ENCODE data around the gene AFF3. TPM values are rescaled to one million over a fixed set of nuclear protein-coding genes. Genes with fewer than 3 reads are reported as not detected.
"Not testable (repeated sequence)": the region's sequence is repeated elsewhere in the genome, so short reads cannot be mapped to it uniquely, and the experiment has no call there.

The AFF3 gene
- total RNA-seq, 1 donor from 2014 or later, result not detected

DNA sequence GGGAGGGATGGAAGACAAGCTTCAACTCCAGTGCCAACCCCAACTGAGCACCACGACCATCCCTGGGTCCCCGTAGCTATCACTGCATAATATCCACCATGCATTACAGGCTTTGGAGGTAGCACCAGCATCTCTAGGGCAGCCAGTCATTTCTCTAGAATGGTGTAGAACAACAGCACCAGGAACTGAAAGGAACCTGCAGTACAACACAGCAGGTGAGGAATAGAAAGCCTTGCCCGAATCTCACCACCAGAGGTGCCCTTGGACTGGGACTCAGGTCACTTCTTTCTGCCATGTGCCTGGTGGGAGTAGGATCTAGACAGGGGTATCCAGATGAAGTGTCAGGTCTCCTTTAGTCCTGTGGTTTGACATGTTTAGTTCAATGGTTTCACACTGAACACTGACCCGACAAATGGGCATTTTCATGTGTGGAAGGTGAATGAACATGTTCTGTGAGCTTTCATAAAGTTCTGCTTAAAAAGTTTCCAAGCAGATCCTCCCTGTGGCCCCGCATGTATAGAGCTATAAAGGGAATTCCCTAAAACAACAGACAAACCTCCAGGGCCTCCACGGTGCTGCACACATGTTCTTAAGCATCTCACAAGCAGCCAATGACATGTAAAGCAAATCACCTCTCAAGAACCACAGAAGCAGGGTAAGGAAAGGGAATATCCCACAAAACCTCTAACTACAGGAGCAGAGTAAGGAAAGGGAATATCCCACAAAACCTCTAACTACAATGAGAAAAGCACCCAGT is 208.3 kb downstream of the AFF3 start:
- DNase-seq (ENCODE audit: low read depth), result no peak

DNA sequence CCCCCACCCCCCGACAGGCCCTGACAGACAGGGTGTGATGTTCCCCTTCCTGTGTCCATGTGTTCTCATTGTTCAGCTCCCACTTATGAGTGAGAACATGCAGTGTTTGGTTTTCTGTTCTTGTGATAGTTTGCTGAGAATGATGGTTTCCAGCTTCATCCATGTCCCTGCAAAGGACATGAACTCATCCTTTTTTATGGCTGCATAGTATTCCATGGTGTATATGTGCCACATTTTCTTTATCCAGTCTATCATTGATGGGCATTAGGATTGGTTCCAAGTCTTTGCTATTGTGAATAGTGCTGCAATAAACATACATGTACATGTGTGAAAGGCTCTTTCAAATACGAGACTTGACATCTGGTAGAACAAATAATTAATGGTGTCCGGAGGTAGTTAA is 208.9 kb downstream of the AFF3 start:
- DNase-seq (ENCODE audit: low read depth), result not testable (repeated sequence)

- no peak for DNase-seq (ENCODE audit: low read depth)
Observed at GRCh38 chr2:99928470-99929053, 213.8 kb downstream of the AFF3 start.

DNA sequence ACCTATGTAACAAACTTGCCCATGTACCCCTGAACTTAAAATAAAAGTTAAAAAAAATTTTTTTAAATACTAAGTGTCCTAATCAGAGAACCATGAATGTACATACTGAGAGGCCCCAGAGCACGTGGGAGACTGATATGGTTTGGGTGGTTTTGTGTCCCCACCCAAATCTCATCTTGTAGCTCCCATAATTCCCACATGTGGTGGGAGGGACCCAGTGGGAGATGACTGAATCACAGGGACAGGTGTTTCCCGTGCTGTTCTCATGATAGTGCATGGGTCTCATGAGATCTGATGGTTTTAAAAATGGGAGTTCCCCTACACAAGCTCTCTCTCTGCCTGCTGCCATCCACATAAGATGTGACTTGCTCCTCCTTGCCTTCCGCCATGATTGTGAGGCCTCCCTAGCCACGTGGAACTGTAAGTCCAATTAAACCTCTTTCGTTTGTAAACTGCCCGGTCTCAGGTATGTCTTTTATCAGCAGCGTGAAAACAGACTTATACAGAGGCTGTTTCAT is 214.6 kb downstream of the AFF3 start:
- not testable (repeated sequence) for DNase-seq (ENCODE audit: low read depth)

DNA sequence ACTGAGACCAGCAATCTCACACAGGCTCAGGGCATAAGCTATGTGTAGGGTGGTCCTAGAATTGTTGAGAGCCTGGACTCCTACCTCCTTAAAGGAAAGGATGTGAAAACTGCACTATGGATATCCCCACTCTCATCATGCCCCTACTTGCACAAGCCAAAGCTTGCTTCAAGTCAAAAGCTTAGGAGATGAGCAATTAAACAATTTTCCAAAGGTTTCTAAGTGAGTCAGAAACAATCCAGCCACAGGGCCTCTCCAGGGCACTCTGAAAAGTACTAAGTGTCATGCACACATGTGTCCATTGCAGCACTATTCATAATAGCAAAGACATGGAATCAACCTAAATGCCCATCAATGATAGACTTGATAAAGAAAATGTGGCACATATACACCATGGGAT is 215.4 kb downstream of the AFF3 start:
- no peak for DNase-seq (ENCODE audit: low read depth)

GRCh38 chr2:99925960-99926359 is 216.4 kb downstream of the AFF3 start:
- DNase-seq (ENCODE audit: low read depth), result no peak

- DNase-seq (ENCODE audit: low read depth), result no peak
Observed at GRCh38 chr2:99922664-99923063, 219.7 kb downstream of the AFF3 start.

DNA sequence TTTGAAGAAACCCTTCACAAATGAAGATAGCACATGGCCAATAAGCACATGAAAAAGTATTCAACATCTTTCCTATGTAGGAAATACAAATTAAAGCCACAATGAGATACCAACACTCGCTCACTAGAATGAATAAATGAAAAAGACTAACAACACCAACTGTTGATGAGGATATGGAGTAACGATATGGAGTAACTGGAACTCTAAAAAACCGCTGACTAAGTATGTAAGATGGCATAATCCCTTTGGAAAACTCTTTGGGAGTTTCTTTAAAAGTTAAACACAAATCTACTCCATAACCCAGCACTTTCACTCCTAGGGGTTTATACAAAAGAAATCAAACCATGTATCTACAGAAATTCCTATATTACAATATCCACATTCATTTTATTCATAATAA is 220.5 kb downstream of the AFF3 start:
- no peak for DNase-seq (ENCODE audit: low read depth)

DNA sequence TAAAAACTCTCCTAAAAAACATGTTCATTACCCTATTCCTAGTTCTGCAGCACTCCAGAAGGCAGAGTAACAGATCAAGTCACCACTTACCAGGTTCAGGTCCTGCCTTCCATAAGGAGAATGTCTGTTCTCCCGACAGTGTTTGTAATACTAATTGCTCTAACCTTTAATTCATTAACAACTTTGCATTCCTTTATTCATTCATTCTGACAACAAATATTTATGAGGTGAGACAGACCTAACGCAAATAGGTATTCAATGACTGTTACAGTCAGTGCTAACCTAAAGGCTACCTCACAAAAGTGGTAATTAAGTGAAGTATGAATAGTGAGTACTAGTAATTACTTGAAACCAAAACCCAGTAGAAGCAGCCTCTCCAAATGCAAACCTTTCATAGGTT is 224.0 kb downstream of the AFF3 start:
- no peak for DNase-seq (ENCODE audit: low read depth)

GRCh38 chr2:99915108-99915675 is 227.2 kb downstream of the AFF3 start:
- DNase-seq (ENCODE audit: low read depth), result no peak

- no peak for DNase-seq (ENCODE audit: low read depth)
Observed at GRCh38 chr2:99911736-99912135, 230.7 kb downstream of the AFF3 start.

DNA sequence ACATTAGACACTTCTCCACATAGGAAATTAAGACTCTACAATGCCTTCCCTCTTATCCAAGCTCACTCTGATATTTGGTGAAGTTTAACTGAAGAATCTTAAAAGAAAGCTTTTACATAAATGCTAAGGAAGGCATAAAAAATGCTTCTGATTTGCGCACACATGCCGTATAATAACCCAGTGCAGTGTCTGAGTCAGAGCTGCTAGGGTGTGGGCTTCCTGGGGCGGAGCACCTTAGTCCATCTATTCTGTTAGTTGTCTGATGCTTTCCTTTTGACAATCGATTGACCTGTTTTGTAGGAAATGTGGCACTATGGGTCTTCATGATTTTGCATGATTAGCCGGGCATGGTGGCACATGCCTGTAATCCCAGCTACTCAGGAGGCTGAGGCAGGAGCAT is 231.5 kb downstream of the AFF3 start:
- DNase-seq (ENCODE audit: low read depth), result no peak

DNA sequence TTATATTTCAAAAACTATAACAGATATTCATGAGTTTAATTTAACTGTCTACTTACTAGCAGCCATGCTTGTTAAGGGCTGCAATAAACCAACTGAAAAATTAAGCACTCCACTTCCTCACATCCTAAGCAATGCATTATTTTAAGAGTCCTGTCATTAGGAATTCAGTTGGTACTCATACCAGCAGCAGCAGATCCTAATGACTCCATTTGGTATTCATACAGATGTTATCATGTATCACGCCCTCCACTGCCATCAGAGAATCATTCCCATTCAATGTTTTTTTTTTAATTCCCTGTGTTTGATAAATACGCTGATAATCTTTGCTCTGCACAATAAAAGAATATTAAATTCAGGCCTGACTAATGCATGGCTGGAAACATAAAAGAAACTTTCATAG is 236.8 kb downstream of the AFF3 start:
- DNase-seq (ENCODE audit: low read depth), result no peak

DNA sequence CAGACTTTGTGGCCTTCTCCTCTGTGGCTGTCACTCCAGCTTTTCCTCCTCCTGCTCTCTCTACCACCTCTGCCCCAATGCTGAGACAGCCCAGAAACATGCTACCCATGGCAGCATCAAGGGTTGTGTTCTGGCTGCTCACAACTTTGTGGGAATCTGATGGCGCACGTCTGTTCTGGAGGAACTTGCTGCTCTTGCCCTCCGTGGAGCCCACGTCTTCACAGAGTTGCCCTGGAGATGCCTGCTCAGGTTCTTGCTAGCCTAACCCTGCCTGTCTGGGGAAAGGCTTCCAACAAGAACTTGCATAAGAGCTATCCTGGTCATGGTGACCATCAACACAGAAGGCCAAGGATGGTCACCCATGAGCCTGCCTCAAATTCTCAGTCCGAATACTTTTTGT is 237.4 kb downstream of the AFF3 start:
- DNase-seq (ENCODE audit: low read depth), result no peak

DNA sequence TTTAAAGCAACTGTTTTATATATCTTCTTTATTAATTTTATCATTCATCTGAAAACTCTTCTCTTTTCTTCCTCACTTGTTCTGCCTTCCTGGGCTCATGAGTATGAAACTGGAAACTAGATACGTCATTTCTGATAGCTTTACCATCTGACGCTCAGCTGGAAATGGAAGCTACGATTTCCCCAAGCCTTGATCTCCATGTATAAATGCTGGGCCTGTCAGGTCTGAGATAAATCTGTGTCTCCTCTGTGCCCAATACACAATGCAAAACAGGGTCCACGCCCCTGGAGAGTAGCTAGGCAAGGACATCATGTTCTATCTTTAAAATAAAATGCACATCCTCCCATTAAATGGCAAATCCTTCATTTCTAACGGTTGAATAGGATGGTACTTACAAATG is 238.4 kb downstream of the AFF3 start:
- DNase-seq (ENCODE audit: low read depth), result no peak

DNA sequence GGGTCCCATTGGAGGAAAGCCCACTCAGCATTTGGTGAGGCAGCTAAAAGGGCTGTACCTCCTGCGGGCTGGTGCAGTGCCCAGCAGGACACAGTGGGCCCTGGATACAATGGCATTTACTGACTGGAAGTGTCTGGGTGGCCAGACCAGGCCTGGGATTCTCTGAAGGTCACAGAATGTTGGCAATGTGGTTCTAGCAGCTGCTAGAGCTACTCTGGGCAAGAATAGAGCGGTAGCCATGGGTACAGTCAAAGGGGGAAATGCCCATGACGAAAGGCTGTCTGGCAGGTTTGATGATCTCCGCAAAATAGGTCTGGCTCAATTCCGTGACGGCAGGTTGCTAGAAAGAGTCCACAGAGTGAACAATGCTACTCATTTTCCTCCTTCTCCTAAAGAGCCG is 241.8 kb downstream of the AFF3 start:
- peak; percentile 51 for DNase-seq (ENCODE audit: low read depth)

DNA sequence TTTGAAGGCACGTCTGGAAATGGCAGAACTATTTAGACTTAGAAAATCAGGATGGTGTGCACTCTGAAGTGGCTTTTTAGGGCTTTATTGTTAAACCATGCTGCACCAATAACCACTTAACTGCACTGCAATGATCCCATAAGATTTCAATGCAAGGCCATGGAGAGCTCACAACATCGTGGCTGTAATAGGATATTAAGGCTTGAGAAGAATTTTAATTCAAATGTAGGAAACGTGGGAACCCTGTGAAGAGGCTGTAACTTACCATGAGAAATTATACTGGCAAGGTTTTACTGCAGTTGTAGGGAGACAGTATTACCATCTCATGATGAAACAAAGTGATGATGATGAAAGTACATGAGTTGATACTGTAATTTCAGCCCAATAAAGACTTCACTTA is 242.5 kb downstream of the AFF3 start:
- no peak for DNase-seq (ENCODE audit: low read depth)

DNA sequence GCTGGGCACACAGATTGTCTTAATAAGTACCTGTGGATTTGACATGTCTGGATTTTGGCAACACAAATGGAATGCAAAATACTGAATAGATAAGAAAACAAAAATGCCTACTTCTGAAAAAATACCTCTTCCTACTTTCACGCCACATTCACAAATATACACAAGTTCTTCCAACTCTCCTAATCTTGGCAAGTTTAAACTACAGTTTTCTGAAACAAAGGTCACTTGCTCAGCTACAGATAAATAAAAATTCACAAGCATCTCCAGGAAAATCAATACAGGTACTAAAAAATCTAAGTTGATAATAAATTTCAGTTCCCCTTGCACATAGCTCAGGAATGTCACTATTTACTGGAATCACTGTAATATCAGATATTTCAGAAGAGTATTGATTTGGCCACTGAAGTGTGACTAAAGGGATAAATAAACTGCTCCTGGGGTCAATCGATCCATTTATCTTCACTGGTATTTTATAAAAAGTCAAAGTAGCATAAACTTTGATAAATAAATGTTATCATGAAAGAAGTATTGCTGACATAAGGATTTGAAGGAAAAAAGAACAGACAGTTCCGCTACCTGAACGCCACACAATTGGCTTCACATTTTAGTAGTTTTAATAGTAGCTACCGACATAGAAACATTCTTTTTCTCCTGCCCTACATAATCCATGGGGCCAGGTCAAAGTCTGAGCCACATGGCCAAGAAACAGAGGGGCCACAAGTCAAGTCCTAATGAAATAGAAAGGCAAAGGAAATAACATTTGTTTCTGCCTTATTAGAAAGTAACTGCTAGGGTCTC is 243.1 kb downstream of the AFF3 start:
- no peak for DNase-seq (ENCODE audit: low read depth)

DNA sequence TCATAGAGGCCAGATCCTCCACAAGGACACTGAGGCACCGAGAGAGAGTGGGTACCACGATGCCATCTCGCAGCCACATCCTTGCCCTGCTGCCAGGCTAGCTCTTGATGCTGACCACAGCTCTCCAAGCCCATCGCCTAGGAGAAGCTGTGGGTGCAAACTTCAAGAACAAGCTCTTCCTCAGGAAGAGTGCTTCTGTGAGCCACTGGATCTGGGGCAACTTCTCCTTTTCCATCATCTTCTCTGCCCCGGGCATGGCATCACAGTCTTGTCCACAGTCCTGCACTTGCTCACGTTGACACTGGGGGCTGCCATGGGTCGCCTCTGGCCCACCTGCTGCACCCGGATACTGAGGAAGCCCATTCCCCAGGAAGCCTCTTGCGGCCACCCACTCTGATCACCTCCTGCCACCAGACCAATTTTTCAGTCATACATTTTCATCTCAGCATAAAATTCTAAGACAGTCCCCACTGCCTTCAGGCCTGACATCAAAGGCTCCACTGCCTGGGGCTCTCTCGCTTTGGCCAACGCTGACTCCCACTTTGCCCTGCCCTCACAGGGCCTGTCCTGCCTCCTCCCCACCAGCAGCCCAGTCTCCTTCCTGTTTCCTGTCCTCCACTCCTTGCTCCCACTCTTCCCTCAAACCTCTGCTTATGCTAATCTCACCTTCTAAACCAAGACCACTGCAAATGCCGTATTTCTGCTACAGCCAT is 243.9 kb downstream of the AFF3 start:
- DNase-seq (ENCODE audit: low read depth), result no peak

- peak; percentile 23 for DNase-seq (ENCODE audit: low read depth)
Observed at GRCh38 chr2:99891428-99891780, 251.0 kb downstream of the AFF3 start.
